WTC11 (cell line): Measurements from ENCODE around the gene RABIF. TPM values are rescaled to one million over a fixed set of nuclear protein-coding genes. Genes with fewer than 3 reads are reported as not detected.

Source experiments
- ATAC-seq: fragments of 200-7000 bp; cut with Tn5 transposase; 2 replicates; pipeline ENCODE4 v1.10.0; 2021; ENCODE audit warnings: mild to moderate bottlenecking, moderate library complexity
- CTCF ChIA-PET: fragments of 300-600 bp; sonication (Branson Sonifier 250); formaldehyde crosslinking; loops from one replicate; lab custom pipeline; 2021; ENCODE audit warnings: antibody characterized with exemption; lab: Charles Lee
- POLR2A ChIA-PET: fragments of 350-600 bp; sonication (Branson Sonifier 250); formaldehyde crosslinking; loops from one replicate; lab custom pipeline; 2021; ENCODE audit warnings: antibody characterized with exemption; lab: Charles Lee
- DNase-seq: peaks from one replicate; pipeline ENCODE4 v3.0.0; 2021; ENCODE audit warnings: low spot score
- H3K27ac Mint-ChIP-seq: 2 replicates; pipeline ENCODE4 v1.8.0; 2021; ENCODE audit warnings: mixed read lengths
- H3K27me3 Mint-ChIP-seq: 2 replicates; pipeline ENCODE4 v1.8.0; 2021; ENCODE audit warnings: low read depth, mild to moderate bottlenecking, moderate library complexity, mixed read lengths
- H3K36me3 Mint-ChIP-seq: 2 replicates; pipeline ENCODE4 v1.8.0; 2021; ENCODE audit warnings: mixed read lengths
- H3K4me1 Mint-ChIP-seq: 2 replicates; pipeline ENCODE4 v1.8.0; 2022; ENCODE audit warnings: mixed read lengths
- H3K4me3 Mint-ChIP-seq: 2 replicates; pipeline ENCODE4 v1.8.0; 2021; ENCODE audit warnings: mild to moderate bottlenecking, moderate library complexity, mixed read lengths
- H3K9me3 Mint-ChIP-seq: 2 replicates; pipeline ENCODE4 v1.8.0; 2021; ENCODE audit warnings: mixed read lengths
- AR ChIP-seq: fragments of 250-450 bp; sonication (Bioruptor Pico); IDR thresholded peaks from 2 replicates; pipeline ENCODE4 v1.9.0; 2021; ENCODE audit warnings: mild to moderate bottlenecking
- ATF3 ChIP-seq: sonication (generic); formaldehyde crosslinking; conservative IDR thresholded peaks from 2 replicates; pipeline ENCODE4 v1.8.1; 2022; ENCODE audit warnings: mild to moderate bottlenecking, missing genetic modification reagents
- ELF4 ChIP-seq: sonication (generic); formaldehyde crosslinking; IDR thresholded peaks from 2 replicates; pipeline ENCODE4 v1.8.1; 2022; ENCODE audit warnings: low read depth, mild to moderate bottlenecking, moderate library complexity, missing genetic modification reagents
- ETV6 ChIP-seq: sonication (generic); formaldehyde crosslinking; IDR thresholded peaks from 2 replicates; pipeline ENCODE4 v1.8.1; 2022; ENCODE audit warnings: mild to moderate bottlenecking, missing genetic modification reagents
- GABPB1 ChIP-seq: sonication (generic); formaldehyde crosslinking; IDR thresholded peaks from 2 replicates; pipeline ENCODE4 v1.8.1; 2023; ENCODE audit warnings: mild to moderate bottlenecking, missing genetic modification reagents
- JUN ChIP-seq: sonication (generic); formaldehyde crosslinking; IDR thresholded peaks from 2 replicates; pipeline ENCODE4 v1.8.0; 2023; ENCODE audit warnings: mild to moderate bottlenecking, missing genetic modification reagents
- SMAD3 ChIP-seq: sonication (generic); formaldehyde crosslinking; IDR thresholded peaks from 2 replicates; pipeline ENCODE4 v1.8.0; 2022; ENCODE audit warnings: missing genetic modification reagents, mild to moderate bottlenecking, borderline replicate concordance
- TP53 ChIP-seq: sonication (generic); formaldehyde crosslinking; IDR thresholded peaks from 2 replicates; pipeline ENCODE4 v1.8.1; 2023; ENCODE audit warnings: mild to moderate bottlenecking, missing genetic modification reagents
- ZNF219 ChIP-seq: sonication (generic); formaldehyde crosslinking; IDR thresholded peaks from 2 replicates; pipeline ENCODE4 v1.8.0; 2023; ENCODE audit warnings: missing genetic modification reagents, mild to moderate bottlenecking, borderline replicate concordance
- ZNF232 ChIP-seq: sonication (generic); formaldehyde crosslinking; IDR thresholded peaks from 2 replicates; pipeline ENCODE4 v1.8.0; 2022; ENCODE audit warnings: mild to moderate bottlenecking, missing genetic modification reagents
- ZNF423 ChIP-seq: fragments of 250-450 bp; sonication (Bioruptor Pico); IDR thresholded peaks from 2 replicates; pipeline ENCODE4 v2.1.2; 2022; ENCODE audit warnings: mild to moderate bottlenecking, moderate library complexity
- total RNA-seq: library from RNA; stranded (reverse); gene quantifications from 3 replicates; pipeline ENCODE4 v1.2.3, GENCODE V29; 2021
- TF ChIP-seq, protein P1 (sequence below): fragments of 200-600 bp; IDR thresholded peaks from 2 replicates; pipeline ENCODE4 v1.8.0; 2022; ENCODE audit warnings: antibody characterized with exemption
- TF ChIP-seq, protein P2 (sequence below): fragments of 250-450 bp; sonication (Bioruptor Pico); IDR thresholded peaks from 2 replicates; pipeline ENCODE4 v1.9.0; 2021; ENCODE audit warnings: moderate library complexity, mild to moderate bottlenecking, inconsistent platforms, borderline replicate concordance
- TF ChIP-seq, protein P3 (sequence below): sonication (generic); formaldehyde crosslinking; IDR thresholded peaks from 2 replicates; pipeline ENCODE4 v1.8.1; 2022; ENCODE audit warnings: low read depth, mild to moderate bottlenecking, moderate library complexity, missing genetic modification reagents, borderline replicate concordance

RABIF gene
- total RNA-seq, 1 experiment from 2014 or later = 6.6 TPM

DNA sequence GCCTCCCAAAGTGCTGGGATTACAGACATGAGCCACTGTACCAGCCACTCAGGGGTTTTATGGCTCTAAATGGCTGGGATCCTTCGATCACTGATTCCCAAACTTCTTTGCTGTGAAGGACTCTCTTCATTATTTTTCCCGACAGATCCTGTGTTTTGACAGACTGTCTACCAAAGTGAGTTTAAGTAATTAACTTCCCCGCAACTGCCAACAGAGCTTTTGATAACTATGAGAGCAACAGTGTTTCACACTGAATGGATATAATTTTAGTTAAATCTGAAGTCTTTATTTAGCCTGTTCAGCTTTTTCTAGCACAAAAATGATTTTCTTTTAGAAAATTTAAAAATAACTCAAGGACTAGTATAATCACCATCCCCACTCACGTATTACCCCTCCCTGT is 12.6 kb upstream of the RABIF start:
- no peaks in the 10 kb centered on the region for H3K9me3 Mint-ChIP-seq
- H3K36me3 Mint-ChIP-seq = peaks cover 16% of the 10 kb centered on the region
- no peak for ATAC-seq
- H3K4me3 Mint-ChIP-seq = no peak overlapping the region
- POLR2A ChIA-PET = interaction anchor here (0.6 kb wide), 1 partner anchor 36 kb away, joined by 7 read pairs; no protein-coding TSS in a partner anchor
- no peaks in the 10 kb centered on the region for H3K4me1 Mint-ChIP-seq
- H3K27me3 Mint-ChIP-seq = no peaks in the 10 kb centered on the region
- CTCF ChIA-PET = no interaction called here
- DNase-seq = no peak
- TF ChIP-seq ZNF423 (CRISPR knock-in tag) = no peak
- TF ChIP-seq ATF3 = no peak
- no peak for TF ChIP-seq SMAD3 (CRISPR knock-in tag)
- TF ChIP-seq JUN (CRISPR knock-in tag) = no peak
- no peak for TF ChIP-seq ETV6
- TF ChIP-seq GABPB1 (CRISPR knock-in tag) = no peak
- no peak for TF ChIP-seq AR
- no peak for TF ChIP-seq ELF4 (CRISPR knock-in tag)
- no peak overlapping the region for H3K27ac Mint-ChIP-seq

DNA sequence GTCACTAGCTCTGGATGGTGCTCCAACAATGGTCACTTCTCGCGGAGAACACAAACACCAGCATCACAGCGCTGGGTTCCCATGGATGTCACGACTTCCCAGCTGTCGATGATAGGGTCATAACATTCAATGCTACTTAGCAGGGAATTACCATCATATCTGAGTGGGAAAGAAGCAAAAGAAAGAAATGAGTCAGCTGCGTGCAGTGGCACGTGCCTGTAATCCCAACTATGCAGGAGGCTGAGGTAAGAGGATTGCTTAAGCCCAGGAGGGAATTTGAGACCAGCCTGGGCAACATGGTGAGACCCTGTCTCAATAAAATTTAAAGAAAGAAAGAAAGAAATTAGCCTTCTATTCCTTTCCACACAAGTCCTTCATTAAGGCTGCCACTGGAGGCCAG is 3.6 kb upstream of the RABIF start:
- POLR2A ChIA-PET = no interaction called here
- Mint-ChIP-seq H3K36me3 (peaks cover 35% of the 10 kb centered on the region), H3K27ac (no peak overlapping the region), H3K4me1 (peaks cover 16% of the 10 kb centered on the region), H3K4me3 (no peak overlapping the region), H3K27me3 (no peaks in the 10 kb centered on the region), H3K9me3 (no peaks in the 10 kb centered on the region)
- DNase-seq (no peak), ATAC-seq (no peak)
- CTCF ChIA-PET = no interaction called here
- TF ChIP-seq ZNF219 (no peak), TP53 (CRISPR knock-in tag) (no peak), ZNF232 (CRISPR knock-in tag) (no peak)
- TF ChIP-seq, protein P1, sequence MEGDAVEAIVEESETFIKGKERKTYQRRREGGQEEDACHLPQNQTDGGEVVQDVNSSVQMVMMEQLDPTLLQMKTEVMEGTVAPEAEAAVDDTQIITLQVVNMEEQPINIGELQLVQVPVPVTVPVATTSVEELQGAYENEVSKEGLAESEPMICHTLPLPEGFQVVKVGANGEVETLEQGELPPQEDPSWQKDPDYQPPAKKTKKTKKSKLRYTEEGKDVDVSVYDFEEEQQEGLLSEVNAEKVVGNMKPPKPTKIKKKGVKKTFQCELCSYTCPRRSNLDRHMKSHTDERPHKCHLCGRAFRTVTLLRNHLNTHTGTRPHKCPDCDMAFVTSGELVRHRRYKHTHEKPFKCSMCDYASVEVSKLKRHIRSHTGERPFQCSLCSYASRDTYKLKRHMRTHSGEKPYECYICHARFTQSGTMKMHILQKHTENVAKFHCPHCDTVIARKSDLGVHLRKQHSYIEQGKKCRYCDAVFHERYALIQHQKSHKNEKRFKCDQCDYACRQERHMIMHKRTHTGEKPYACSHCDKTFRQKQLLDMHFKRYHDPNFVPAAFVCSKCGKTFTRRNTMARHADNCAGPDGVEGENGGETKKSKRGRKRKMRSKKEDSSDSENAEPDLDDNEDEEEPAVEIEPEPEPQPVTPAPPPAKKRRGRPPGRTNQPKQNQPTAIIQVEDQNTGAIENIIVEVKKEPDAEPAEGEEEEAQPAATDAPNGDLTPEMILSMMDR = no peak
- TF ChIP-seq, protein P2, sequence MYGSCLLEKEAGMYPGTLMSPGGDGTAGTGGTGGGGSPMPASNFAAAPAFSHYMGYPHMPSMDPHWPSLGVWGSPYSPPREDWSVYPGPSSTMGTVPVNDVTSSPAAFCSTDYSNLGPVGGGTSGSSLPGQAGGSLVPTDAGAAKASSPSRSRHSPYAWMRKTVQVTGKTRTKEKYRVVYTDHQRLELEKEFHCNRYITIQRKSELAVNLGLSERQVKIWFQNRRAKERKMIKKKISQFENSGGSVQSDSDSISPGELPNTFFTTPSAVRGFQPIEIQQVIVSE (CRISPR knock-in tag) = no peak

DNA sequence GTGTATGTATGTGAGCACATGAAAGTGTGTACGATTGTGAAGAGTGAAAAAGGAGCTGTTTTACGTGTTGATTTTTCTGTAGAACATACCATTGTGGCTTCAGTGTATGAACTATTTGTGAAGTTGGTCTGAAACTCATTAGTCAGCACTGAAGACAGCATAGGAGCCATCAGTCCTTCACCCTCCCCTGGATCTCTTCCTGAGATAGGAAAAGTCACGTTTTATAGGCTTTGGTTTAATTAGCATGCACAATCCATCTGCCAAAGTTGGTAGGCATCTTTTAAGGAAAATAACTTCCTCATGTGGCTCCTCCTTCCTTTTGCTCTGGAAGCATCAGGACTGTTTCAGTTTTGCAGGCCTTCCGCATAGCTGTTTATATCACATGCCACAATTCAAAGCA is 1.4 kb upstream of the RABIF start:
- Mint-ChIP-seq H3K27me3 (no peaks in the 10 kb centered on the region), H3K4me3 (no peak overlapping the region), H3K36me3 (peaks cover 22% of the 10 kb centered on the region), H3K27ac (no peak overlapping the region), H3K4me1 (peaks cover 27% of the 10 kb centered on the region), H3K9me3 (no peaks in the 10 kb centered on the region)
- ATAC-seq = no peak
- CTCF ChIA-PET = interaction anchor here (0.6 kb wide), 1 partner anchor 107 kb away, joined by 4 read pairs; no protein-coding TSS in a partner anchor
- POLR2A ChIA-PET = no interaction called here
- DNase-seq = no peak
- TF ChIP-seq, protein P3, sequence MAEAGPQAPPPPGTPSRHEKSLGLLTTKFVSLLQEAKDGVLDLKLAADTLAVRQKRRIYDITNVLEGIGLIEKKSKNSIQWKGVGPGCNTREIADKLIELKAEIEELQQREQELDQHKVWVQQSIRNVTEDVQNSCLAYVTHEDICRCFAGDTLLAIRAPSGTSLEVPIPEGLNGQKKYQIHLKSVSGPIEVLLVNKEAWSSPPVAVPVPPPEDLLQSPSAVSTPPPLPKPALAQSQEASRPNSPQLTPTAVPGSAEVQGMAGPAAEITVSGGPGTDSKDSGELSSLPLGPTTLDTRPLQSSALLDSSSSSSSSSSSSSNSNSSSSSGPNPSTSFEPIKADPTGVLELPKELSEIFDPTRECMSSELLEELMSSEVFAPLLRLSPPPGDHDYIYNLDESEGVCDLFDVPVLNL (CRISPR knock-in tag) = no peak
